AG09319 (cell line): ENCODE measurements around the gene ARHGAP45.

Experiments
- DNase-seq: peaks from one replicate; pipeline ENCODE4 v3.0.0-alpha.2; 2010; ENCODE audit warnings: low read depth; ENCODE audit errors: extremely low read depth
- TF ChIP-seq, protein P1 (sequence below): IDR thresholded peaks from 2 replicates; pipeline ENCODE4 v1.5.1; 2011; ENCODE audit warnings: low read depth, mild to moderate bottlenecking, inconsistent platforms, low read length, moderate library complexity

The ARHGAP45 gene

DNA sequence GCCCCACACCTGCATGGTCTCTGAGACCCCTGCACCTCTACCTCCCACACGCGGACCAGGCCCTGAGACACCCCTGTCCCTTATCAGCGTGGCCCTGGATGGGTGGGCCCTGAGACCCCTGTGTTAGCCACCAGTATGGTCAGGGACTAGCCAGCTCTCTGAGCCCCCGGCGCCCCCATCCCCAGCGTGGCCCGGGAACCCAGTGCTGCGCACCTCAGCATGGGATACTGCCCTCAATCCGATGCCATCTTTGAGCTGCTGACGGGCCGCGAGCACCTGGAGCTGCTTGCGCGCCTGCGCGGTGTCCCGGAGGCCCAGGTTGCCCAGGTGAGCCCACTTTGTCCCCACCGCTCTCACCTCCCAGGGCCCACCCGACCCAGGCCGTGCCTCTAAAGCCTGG, 5.0 kb upstream of the ARHGAP45 start:
- DNase-seq, result no peak
- TF ChIP-seq, protein P1, sequence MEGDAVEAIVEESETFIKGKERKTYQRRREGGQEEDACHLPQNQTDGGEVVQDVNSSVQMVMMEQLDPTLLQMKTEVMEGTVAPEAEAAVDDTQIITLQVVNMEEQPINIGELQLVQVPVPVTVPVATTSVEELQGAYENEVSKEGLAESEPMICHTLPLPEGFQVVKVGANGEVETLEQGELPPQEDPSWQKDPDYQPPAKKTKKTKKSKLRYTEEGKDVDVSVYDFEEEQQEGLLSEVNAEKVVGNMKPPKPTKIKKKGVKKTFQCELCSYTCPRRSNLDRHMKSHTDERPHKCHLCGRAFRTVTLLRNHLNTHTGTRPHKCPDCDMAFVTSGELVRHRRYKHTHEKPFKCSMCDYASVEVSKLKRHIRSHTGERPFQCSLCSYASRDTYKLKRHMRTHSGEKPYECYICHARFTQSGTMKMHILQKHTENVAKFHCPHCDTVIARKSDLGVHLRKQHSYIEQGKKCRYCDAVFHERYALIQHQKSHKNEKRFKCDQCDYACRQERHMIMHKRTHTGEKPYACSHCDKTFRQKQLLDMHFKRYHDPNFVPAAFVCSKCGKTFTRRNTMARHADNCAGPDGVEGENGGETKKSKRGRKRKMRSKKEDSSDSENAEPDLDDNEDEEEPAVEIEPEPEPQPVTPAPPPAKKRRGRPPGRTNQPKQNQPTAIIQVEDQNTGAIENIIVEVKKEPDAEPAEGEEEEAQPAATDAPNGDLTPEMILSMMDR, result no peak

DNA sequence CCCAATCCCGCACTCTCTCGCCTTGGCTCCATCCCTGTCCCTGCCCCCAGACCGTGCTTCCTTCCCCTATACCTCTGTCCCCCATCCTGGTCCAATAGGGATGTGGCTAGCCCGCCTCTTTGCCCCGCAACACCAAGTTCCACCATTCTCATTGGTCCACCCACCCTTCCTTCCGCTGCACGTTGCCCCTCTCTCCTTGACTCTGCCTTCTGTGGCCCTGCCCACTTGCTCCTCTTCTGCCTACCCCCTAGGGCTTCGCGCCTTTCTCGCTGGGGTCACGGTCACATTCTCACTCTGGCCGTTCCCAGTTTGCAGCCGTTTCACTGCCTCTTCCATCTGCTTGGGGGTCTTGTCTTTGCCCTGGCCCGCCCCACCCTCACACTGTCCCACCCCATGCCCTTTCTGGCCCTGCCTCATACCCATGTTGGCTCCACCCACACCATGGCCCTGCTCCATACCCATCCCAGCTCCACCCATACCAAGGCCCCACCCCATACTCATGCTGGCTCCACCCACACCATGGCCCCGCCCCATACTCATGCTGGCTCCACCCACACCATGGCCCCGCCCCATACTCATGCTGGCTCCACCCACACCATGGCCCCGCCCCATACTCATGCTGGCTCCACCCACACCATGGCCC, 4.5 kb upstream of the ARHGAP45 start:
- TF ChIP-seq, protein P1, result no peak
- DNase-seq, result no peak

DNA sequence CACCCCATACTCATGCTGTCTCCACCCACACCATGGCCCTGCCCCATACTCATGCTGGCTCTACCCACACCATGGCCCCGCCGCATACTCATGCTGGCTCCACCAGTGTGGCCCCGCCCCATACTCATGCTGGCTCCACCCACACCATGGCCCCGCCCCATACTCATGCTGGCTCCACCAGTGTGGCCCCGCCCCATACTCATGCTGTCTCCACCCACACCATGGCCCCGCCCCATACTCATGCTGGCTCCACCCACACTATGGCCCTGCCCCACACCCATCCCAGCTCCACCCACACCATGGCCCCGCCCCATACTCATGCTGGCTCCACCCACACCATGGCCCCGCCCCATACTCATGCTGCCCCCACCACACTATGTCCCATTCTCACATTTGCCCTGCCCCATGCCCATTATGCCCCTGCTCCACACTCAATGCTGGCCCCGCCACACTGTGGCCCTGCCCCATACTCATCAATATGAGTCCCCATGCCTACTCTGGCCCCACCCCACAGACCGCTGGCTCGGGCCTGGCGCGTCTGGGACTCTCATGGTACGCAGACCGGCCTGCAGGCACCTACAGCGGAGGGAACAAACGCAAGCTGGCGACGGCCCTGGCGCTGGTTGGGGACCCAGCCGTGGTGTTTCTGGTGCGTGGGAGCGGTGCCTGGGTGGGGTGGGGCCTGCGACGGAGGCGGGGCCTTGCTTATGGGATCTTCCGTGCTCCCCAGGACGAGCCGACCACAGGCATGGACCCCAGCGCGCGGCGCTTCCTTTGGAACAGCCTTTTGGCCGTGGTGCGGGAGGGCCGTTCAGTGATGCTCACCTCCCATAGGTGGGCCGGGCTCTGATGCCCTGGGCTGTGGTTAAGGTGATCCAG, 3.7 kb upstream of the ARHGAP45 start:
- DNase-seq, result no peak
- TF ChIP-seq, protein P1, result no peak

DNA sequence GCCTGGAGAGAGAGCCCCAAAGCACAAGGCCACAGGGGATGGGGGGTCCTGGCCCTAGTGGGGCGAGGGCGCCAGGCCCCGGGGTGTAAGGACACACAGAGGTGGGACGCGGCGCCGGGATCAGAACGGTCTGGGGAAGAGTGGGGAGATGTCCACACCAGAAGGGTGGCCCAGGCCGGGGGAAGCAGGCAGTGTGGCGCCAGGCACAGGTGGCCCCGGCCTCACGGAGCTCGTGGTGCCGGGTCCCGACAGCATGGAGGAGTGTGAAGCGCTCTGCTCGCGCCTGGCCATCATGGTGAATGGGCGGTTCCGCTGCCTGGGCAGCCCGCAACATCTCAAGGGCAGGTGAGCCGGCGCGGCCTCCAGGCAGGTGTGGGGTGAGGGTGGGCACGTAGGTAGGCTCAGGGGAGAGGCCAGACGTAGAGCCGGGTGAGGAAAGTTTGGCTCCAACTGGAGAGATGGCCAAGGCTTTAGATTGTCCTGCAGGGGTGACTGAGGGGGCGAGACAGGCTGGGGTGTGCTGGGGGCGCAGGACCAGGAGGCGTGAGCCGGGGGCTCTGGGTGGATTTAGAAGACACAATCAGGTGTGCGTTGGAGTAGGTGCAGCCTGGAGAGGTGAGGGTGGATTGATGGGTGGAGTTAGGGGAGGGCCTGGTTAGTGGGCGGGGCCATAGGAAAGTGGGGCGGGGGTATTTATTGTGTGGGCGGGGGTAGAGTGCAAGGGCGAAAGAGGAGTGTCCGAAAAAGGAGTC, 2.9 kb upstream of the ARHGAP45 start:
- TF ChIP-seq, protein P1, result no peak
- no peak for DNase-seq

DNA sequence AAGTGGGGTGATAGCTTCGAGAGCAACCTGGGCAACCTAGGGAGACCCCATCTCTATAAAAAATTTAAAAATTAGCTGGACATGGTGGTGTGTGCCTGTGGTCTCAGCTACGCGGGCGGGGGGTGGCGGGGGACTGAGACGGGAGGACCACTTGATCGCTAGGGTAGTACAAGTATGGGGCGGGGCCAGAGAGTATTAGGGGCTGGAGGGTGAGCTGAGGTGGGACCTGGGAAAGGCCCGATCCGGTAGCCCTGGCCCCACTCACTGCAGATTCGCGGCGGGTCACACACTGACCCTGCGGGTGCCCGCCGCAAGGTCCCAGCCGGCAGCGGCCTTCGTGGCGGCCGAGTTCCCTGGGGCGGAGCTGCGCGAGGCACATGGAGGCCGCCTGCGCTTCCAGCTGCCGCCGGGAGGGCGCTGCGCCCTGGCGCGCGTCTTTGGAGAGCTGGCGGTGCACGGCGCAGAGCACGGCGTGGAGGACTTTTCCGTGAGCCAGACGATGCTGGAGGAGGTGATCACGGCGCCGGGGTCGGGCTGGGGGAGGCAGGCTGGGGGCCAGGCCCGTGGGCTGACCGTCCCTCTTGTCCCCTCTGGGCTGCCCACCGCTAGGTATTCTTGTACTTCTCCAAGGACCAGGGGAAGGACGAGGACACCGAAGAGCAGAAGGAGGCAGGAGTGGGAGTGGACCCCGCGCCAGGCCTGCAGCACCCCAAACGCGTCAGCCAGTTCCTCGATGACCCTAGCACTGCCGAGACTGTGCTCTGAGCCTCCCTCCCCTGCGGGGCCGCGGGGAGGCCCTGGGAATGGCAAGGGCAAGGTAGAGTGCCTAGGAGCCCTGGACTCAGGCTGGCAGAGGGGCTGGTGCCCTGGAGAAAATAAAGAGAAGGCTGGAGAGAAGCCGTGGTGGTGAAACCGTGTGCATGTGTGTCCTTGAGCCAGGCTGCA, 2.0 kb upstream of the ARHGAP45 start:
- TF ChIP-seq, protein P1, result peak; percentile 57
- no peak for DNase-seq

DNA sequence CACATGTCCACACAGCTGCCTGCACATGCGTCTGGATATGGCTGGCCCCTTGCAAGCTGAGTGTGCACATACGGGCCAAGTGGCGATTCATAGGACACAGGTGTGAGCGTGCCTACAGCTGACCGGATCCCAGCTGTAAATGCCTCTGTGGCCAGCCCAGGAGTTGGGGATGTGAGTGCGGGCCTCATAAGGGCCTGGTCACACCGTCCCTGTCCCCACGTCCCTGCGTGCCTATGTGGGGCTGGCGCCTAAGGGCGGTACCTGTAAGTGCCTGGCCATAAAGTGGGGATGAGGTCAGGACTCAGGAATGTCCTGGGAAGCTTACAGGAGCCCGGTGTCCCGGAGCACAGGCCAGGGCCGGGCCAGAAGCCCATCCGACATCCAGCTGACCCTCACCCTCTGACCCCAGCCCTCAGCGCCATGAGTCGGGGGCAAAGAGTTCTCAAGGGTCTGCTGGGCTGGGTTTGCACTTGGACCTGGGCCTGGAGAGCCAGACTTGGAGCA, 1.3 kb upstream of the ARHGAP45 start:
- no peak for DNase-seq
- TF ChIP-seq, protein P1, result no peak
